Astrocyte of the cerebellum (primary cell): ENCODE data around the gene TBX5.

Experiments
- DNase-seq: peaks from one replicate; pipeline ENCODE4 v3.0.0-alpha.2; 2011; ENCODE audit warnings: low read depth
- H3K4me3 ChIP-seq: 2 replicates; pipeline ENCODE4 v1.5.1; 2011; ENCODE audit warnings: mild to moderate bottlenecking, low read depth, low read length, moderate library complexity
- CTCF ChIP-seq: IDR thresholded peaks from 2 replicates; pipeline ENCODE4 v1.5.1; 2012; ENCODE audit warnings: low read length, low read depth, moderate library complexity, mild to moderate bottlenecking; ENCODE audit errors: missing control alignments
- in situ Hi-C: cut with HindIII; loops from 2 replicates; pipeline ENCODE4 v1.10.0; 2017; ENCODE audit warnings: low sequenced_read_pairs

The TBX5 gene

GRCh38 chr12:114431902-114432301 is 26.0 kb upstream of the TBX5 start:
- H3K4me3 ChIP-seq: no peak overlapping the region
- TF ChIP-seq CTCF: no peak
- no peak for DNase-seq
- in situ Hi-C loops: no loop called here

- TF ChIP-seq CTCF: no peak
- in situ Hi-C loops: no loop called here
- no peak overlapping the region for H3K4me3 ChIP-seq
- no peak for DNase-seq
These were observed 24.4 kb upstream of the TBX5 start for GRCh38 chr12:114430306-114430705.

GRCh38 chr12:114425031-114425626 is 19.2 kb upstream of the TBX5 start:
- no peak for DNase-seq
- no peak overlapping the region for H3K4me3 ChIP-seq
- no peak for TF ChIP-seq CTCF
- in situ Hi-C loops: loop anchor here (5.0 to 10.0 kb wide), 2 partner anchors 48 to 50 kb away; no protein-coding TSS in a partner anchor

GRCh38 chr12:114420944-114421335 is 15.0 kb upstream of the TBX5 start:
- in situ Hi-C loops: loop anchor here (5.0 to 10.0 kb wide), 2 partner anchors 54 to 101 kb away; no protein-coding TSS in a partner anchor

GRCh38 chr12:114420182-114420943 is 14.4 kb upstream of the TBX5 start:
- no peak overlapping the region for H3K4me3 ChIP-seq
- DNase-seq: no peak
- in situ Hi-C loops: loop anchor here (5.0 to 10.0 kb wide), 2 partner anchors 54 to 102 kb away; no protein-coding TSS in a partner anchor
- TF ChIP-seq CTCF: no peak

More at GRCh38 chr12:114420944-114421335, 15.0 kb upstream of the TBX5 start:
- H3K4me3 ChIP-seq: no peak overlapping the region
- TF ChIP-seq CTCF: no peak
- DNase-seq: no peak

GRCh38 chr12:114416028-114416427 is 10.1 kb upstream of the TBX5 start:
- no peak for TF ChIP-seq CTCF
- in situ Hi-C loops: no loop called here
- H3K4me3 ChIP-seq: no peak overlapping the region
- DNase-seq: no peak
